Sigmoid colon (tissue), 7 donors: ENCODE results near the gene OPRL1. TPM values are rescaled to one million over a fixed set of nuclear protein-coding genes. Genes with fewer than 3 reads are reported as not detected.

Experiments used
- DNase-seq: peaks from one replicate; pipeline ENCODE4 v3.0.0-alpha.2; 2019
- H3K27ac ChIP-seq, 4 donors: fragments of 200-600 bp; sonication (generic); one replicate each; pipeline ENCODE4 v1.5.1; 2016 to 2019; ENCODE audit warnings: mild to moderate bottlenecking in 1 of 4
- H3K27me3 ChIP-seq, 3 donors: fragments of 200-600 bp; sonication (generic); one replicate each; pipeline ENCODE4 v1.5.1; 2019; ENCODE audit warnings: mild to moderate bottlenecking in 1 of 3
- H3K36me3 ChIP-seq, 4 donors: fragments of 200-600 bp; sonication (generic); one replicate each; pipeline ENCODE4 v1.5.1; 2016 to 2019
- H3K4me1 ChIP-seq, 4 donors: fragments of 200-600 bp; sonication (generic); one replicate each; pipeline ENCODE4 v1.5.1; 2017 to 2019
- H3K4me3 ChIP-seq, 4 donors: fragments of 200-600 bp; sonication (generic); one replicate each; pipeline ENCODE4 v1.5.1; 2017 to 2019; ENCODE audit warnings: mild to moderate bottlenecking in 2 of 4, moderate library complexity in 1 of 4
- H3K9me3 ChIP-seq, 4 donors: fragments of 200-600 bp in 3 of 4; sonication (generic) in 3 of 4; one replicate each; pipeline versions ENCODE4 v1.5.1 to v1.6.1; 2013 to 2019
- EP300 ChIP-seq, 4 donors: sonication (generic); formaldehyde crosslinking; IDR thresholded peaks; one replicate each; pipeline ENCODE4 v1.6.1; 2017; ENCODE audit warnings: antibody characterized with exemption in 4 of 4
- POLR2A ChIP-seq, 2 donors: fragments of 450-650 bp; IDR thresholded peaks; one replicate each; pipeline ENCODE4 v1.6.1; 2016; ENCODE audit warnings: antibody characterized with exemption in 2 of 2, mild to moderate bottlenecking in 2 of 2, moderate library complexity in 2 of 2
- POLR2AphosphoS5 ChIP-seq, 4 donors: sonication (generic); formaldehyde crosslinking; IDR thresholded peaks; one replicate each; pipeline ENCODE4 v1.6.1; 2017; ENCODE audit warnings: antibody characterized with exemption in 4 of 4
- WGBS, 2 donors: extraction: QIAGEN DNeasy Blood & Tissue Kit; methylation state at CpG; one replicate each; pipeline ENCODE4 v1.1.7; 2013; 5-methylcytosine and 5-hydroxymethylcytosine counted together
- intact Hi-C: fragments of 100-400 bp; cut with DNase I; formaldehyde crosslinking; loops from one replicate; pipeline ENCODE4 v1.15.1; 2023
- polyA plus RNA-seq, 3 donors: library from polyadenylated mRNA; stranded (reverse); fragments of 200-250 nt; gene quantifications; one replicate each; pipeline ENCODE4 v1.2.3, GENCODE V29; 2013
- total RNA-seq, 4 donors: library from RNA; depleted of rRNA; stranded (reverse); fragments of >200 nt; gene quantifications; one replicate each; pipeline ENCODE4 v1.1.0, GENCODE V29; 2016
- TF ChIP-seq, protein P1 (sequence below), 4 experiments: fragments of 450-650 bp in 3 of 4; fragments of 200-600 bp in 1 of 4; IDR thresholded peaks; one replicate each; pipeline ENCODE4 v1.5.1; 2016 to 2019; ENCODE audit warnings: antibody characterized with exemption in 4 of 4, mild to moderate bottlenecking in 3 of 4, moderate library complexity in 2 of 4
- donor health status: healthy with polysubstance abuse.
- donor health status: Bipolar disorder and iron deficiency.
- donor health status: healthy.

Gene OPRL1
- total and polyA plus RNA-seq, 7 donors: under 0.01 to 2.2 (median 0.89) TPM; not detected in 1

DNA sequence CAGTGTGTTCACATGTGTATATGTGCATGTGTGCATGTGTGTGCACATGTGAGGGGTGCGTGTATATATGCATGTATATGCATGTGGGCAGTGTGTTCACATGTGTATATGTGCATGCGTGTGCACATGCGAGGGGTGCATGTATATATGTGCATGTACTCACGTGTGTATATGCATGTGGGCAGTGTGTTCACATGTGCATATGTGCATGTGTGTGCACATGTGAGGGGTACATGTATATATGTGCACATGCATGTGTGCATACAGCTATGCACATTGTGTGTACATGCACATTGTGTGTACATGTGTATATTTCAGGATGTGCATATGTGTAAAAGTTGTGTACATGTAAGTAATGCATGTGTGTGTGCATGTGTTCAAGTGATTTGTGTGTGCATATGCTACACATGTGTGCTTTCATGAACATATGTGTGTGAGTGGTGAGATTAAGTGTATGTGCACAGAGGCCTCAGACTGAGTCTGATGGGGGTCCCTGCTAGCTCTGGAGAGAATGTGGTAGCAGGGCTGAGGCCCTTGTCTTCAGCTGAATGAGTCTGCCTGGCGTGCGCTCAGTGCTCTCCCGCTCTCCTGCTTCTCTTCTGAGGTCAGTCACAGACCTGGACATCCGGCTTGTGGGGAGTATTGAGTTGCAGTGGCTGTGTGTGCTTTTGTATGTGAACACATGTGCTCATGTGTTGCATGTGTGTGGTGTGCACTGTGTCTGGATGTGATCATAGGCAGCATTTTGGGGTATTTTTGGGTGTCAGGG is 64.4 kb downstream of the OPRL1 start:
- H3K4me1 ChIP-seq: no peaks in the 10 kb centered on the region
- H3K9me3 ChIP-seq: peaks cover 0 to 6% (median 2%) of the 10 kb centered on the region in 4 donors
- H3K27me3 ChIP-seq: peaks cover 0 to 53% (median 25%) of the 10 kb centered on the region in 3 donors
- WGBS, 2 donors: 90 to 96% methylated on average over 8 of the region's 8 CpGs
- H3K4me3 ChIP-seq: no peak overlapping the region
- H3K36me3 ChIP-seq: no peaks in the 10 kb centered on the region
- TF ChIP-seq, protein P1, sequence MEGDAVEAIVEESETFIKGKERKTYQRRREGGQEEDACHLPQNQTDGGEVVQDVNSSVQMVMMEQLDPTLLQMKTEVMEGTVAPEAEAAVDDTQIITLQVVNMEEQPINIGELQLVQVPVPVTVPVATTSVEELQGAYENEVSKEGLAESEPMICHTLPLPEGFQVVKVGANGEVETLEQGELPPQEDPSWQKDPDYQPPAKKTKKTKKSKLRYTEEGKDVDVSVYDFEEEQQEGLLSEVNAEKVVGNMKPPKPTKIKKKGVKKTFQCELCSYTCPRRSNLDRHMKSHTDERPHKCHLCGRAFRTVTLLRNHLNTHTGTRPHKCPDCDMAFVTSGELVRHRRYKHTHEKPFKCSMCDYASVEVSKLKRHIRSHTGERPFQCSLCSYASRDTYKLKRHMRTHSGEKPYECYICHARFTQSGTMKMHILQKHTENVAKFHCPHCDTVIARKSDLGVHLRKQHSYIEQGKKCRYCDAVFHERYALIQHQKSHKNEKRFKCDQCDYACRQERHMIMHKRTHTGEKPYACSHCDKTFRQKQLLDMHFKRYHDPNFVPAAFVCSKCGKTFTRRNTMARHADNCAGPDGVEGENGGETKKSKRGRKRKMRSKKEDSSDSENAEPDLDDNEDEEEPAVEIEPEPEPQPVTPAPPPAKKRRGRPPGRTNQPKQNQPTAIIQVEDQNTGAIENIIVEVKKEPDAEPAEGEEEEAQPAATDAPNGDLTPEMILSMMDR (IDR thresholded peaks at IDR 0.05): no peak
- TF ChIP-seq POLR2A (IDR thresholded peaks at IDR 0.05) (no peak), EP300 (IDR thresholded peaks at IDR 0.05) (no peak), POLR2AphosphoS5 (IDR thresholded peaks at IDR 0.05) (no peak)
- peak; percentile 24 for DNase-seq
- intact Hi-C loops: no loop called here
- H3K27ac ChIP-seq: no peak overlapping the region

DNA sequence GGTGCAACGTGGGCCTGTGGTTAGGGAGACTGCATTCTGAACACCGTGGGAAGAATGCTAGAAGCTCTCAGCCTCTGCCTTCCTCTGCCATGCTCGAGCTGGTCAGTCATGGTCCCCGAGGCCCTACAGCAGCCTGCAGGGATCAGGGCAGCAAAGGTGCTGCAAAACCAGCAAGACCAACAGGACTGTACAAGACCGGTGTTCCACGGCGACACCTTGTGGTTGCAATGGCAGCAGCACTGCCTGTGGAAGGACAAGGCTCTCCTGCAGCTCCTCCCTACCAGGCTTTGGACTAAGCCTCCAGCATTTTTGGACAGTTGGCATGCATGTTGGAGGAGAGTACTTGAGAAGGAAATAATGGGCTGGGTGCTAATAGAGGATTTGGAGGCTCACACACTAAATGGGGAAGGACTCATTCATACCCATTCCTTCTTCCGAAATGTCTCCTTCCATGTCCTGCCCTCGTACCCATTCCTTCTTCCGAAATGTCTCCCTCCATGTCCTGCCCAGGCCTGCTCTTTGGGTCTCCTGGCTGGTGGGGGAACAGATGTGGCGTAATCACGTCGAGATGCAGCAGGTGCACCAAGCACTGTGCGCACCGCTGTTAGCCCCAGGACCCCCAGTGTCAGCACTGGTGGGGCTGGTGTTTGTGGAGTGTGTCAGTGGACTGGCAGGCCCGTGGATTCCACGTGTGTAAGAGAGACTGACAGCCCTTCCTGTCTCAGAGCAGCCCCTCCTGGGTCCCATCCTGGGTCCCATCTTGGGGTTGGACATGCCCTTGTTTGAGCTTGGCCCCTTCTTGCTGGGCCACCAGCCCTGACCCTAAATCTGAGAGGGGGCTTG is 65.8 kb downstream of the OPRL1 start:
- Histone ChIP-seq H3K4me1 (no peaks in the 10 kb centered on the region), H3K36me3 (no peaks in the 10 kb centered on the region), H3K9me3 (peaks cover 0 to 6% (median 2%) of the 10 kb centered on the region in 4 donors), H3K27me3 (peaks cover 0 to 48% (median 25%) of the 10 kb centered on the region in 3 donors), H3K27ac (no peak overlapping the region), H3K4me3 (no peak overlapping the region)
- WGBS, 2 donors: 88 to 91% methylated on average over 17 of the region's 17 CpGs
- intact Hi-C loops: no loop called here
- peak; percentile 42 for DNase-seq
- no peak for TF ChIP-seq EP300 (IDR thresholded peaks at IDR 0.05)
- no peak for TF ChIP-seq POLR2A (IDR thresholded peaks at IDR 0.05)
- TF ChIP-seq POLR2AphosphoS5 (IDR thresholded peaks at IDR 0.05): no peak
- TF ChIP-seq, protein P1 (IDR thresholded peaks at IDR 0.05): no peak

DNA sequence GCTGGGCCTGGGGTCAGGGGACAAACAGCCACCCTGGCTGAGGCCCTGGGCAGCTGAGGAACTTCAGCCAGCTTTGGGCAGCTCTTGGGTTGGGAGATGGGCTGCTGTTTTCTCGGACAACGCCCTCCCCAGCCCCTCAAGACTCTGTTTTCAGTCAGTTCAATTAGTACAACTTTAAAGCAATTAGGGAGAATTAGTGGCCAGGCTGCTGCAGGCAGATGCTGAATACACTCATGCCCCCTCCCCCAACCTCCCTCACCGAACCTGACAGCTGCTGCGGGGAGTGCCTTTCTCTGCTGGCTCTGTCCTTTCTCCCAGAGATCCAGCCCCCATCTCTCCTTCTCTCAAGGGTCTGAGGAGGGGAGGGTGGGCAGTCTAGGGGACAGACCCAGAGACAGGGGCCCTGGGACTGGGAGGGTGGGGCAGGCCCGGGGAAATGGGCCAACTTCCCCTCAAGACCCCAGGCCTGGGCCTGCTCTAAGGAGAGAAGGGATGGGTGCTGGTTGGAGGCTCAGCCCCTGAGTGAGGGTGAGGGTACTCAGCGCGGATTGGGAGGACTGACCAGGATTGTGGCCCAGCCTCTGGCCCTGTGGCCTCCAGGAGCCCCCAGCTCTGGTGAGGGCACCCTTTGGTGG is 66.5 kb downstream of the OPRL1 start:
- Histone ChIP-seq H3K27ac (no peak overlapping the region), H3K36me3 (no peaks in the 10 kb centered on the region), H3K4me3 (no peak overlapping the region), H3K4me1 (no peaks in the 10 kb centered on the region), H3K9me3 (peaks cover 0 to 6% (median 2%) of the 10 kb centered on the region in 4 donors), H3K27me3 (peaks cover 0 to 41% (median 25%) of the 10 kb centered on the region in 3 donors)
- peak; percentile 36 for DNase-seq
- intact Hi-C loops: no loop called here
- TF ChIP-seq, protein P1 (IDR thresholded peaks at IDR 0.05): no peak
- TF ChIP-seq EP300 (IDR thresholded peaks at IDR 0.05) (no peak), POLR2AphosphoS5 (IDR thresholded peaks at IDR 0.05) (no peak), POLR2A (IDR thresholded peaks at IDR 0.05) (no peak)
- WGBS, 2 donors: 76 to 85% methylated on average over 7 of the region's 7 CpGs

DNA sequence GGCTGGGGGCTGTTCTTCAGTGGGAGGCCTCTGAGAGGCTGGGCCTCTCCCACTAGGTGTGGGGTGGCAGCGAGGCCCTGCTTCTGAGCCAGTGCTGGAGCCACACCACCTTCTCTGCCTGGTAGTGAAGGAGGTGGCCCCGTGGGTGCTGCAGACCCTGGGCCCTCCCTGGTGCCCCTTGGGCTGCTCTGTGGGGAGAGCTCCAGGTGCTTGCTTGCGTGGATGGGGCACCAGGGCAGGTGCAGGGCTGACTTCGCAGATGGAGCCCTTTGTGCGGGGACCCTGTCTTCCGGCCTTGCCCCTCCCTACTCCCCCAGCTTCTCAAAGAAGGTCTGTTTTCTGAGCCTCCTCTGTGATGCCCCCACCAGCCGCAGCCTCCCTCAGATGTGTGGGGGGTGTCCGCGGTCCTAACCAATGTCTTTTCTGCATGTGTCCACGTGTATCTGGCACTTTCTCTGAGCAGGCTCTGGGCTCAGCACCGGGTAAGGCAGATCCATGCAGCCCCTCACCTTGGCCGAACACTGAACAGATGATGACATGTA is 67.1 kb downstream of the OPRL1 start:
- Histone ChIP-seq H3K4me1 (no peaks in the 10 kb centered on the region), H3K27me3 (peaks cover 0 to 35% (median 25%) of the 10 kb centered on the region in 3 donors), H3K36me3 (no peaks in the 10 kb centered on the region), H3K4me3 (no peak overlapping the region), H3K9me3 (peaks cover 0 to 6% (median 2%) of the 10 kb centered on the region in 4 donors), H3K27ac (no peak overlapping the region)
- 82% methylated on average over 12 of the region's 12 CpGs for WGBS, 2 donors
- peak; percentile 42 for DNase-seq
- TF ChIP-seq POLR2A (IDR thresholded peaks at IDR 0.05) (no peak), EP300 (IDR thresholded peaks at IDR 0.05) (no peak), POLR2AphosphoS5 (IDR thresholded peaks at IDR 0.05) (no peak)
- TF ChIP-seq, protein P1 (IDR thresholded peaks at IDR 0.05): no peak
- intact Hi-C loops: no loop called here
